Adrenal gland (tissue), 19 donors: ENCODE data around the gene SRSF10. TPM values are rescaled to one million over a fixed set of nuclear protein-coding genes. Genes with fewer than 3 reads are reported as not detected.

ENCODE experiments used
- DNase-seq, 7 donors: peaks; one replicate each; pipeline ENCODE4 v3.0.0-alpha.2; 2019 to 2020
- H3K27ac ChIP-seq, 5 donors: fragments of 200-600 bp; sonication (generic) in 4 of 5; 1 replicate in 3 of 5; 2 replicates in 2 of 5; pipeline versions ENCODE4 v1.5.1 to v1.8.0; 2016 to 2020; ENCODE audit warnings: mild to moderate bottlenecking in 1 of 5
- H3K27me3 ChIP-seq: fragments of 200-600 bp; 2 replicates; pipeline ENCODE4 v1.8.0; 2021
- H3K36me3 ChIP-seq, 2 donors: fragments of 200-600 bp; replicated peaks in 1 of 2; 1 replicate in 1 of 2; 2 replicates in 1 of 2; pipeline versions ENCODE4 v1.5.1 to v1.8.0; 2018 to 2022
- H3K4me1 ChIP-seq, 2 donors: fragments of 200-600 bp; replicated peaks in 1 of 2; 1 replicate in 1 of 2; 2 replicates in 1 of 2; pipeline versions ENCODE4 v1.5.1 to v1.8.0; 2018 to 2021
- H3K4me3 ChIP-seq, 4 donors: fragments of 200-600 bp; sonication (generic) in 3 of 4; one replicate each; pipeline ENCODE4 v1.5.1; 2016 to 2018
- H3K9me3 ChIP-seq, 3 donors: fragments of 200-600 bp; sonication (generic) in 1 of 3; replicated peaks in 1 of 3; 1 replicate in 2 of 3; 2 replicates in 1 of 3; pipeline versions ENCODE4 v1.5.1 to v1.8.0; 2016 to 2021
- POLR2A ChIP-seq, 2 donors: fragments of 450-650 bp; IDR thresholded peaks; one replicate each; pipeline ENCODE4 v1.6.1; 2017; ENCODE audit warnings: antibody characterized with exemption in 2 of 2, mild to moderate bottlenecking in 2 of 2, moderate library complexity in 1 of 2
- WGBS, 4 donors: extraction: QIAGEN DNeasy Blood & Tissue Kit in 2 of 4; methylation state at CpG; one replicate each; pipeline versions ENCODE4 v1.1.5 to v1.1.7; 2013 to 2017; 5-methylcytosine and 5-hydroxymethylcytosine counted together
- intact Hi-C, 2 donors: fragments of 100-400 bp; cut with DNase I; formaldehyde crosslinking; loops; one replicate each; pipeline versions ENCODE4 v1.14.1 to v1.15.0; 2022 to 2023
- long read RNA-seq, 10 donors: library from polyadenylated mRNA in 3 of 10; unstranded in 2 of 10; stranded (forward) in 1 of 10; transcript quantifications; one replicate each; pipeline ENCODE4 v2.0.0 and lab custom pipeline, GENCODE V29; 2021 to 2026
- polyA plus RNA-seq, 3 donors: library from polyadenylated mRNA; stranded (reverse); fragments of 200-250 nt in 2 of 3; fragments of 350-450 nt in 1 of 3; fragmentation: Illumina TruSeq in 1 of 3; extraction: RNeasy Lipid Tissue Mini Kit (QIAGEN cat#74804) in 1 of 3; gene quantifications; one replicate each; pipeline ENCODE4 v1.2.3, GENCODE V29; 2013 to 2014
- total RNA-seq, 9 donors: library from RNA; depleted of rRNA in 4 of 9; stranded (reverse); fragments of >200 nt in 4 of 9; fragments of 120-200 nt in 1 of 9; fragmentation: NEBNext Ultra II Directional in 1 of 9; extraction: Animal tissue kit (Norgen Biotek cat#: 25700) in 1 of 9; gene quantifications; one replicate each; pipeline versions ENCODE4 v1.1.0 to v1.2.4, GENCODE V29; 2013 to 2023
- TF ChIP-seq, protein P1 (sequence below), 6 experiments: fragments of 450-650 bp in 4 of 6; fragments of 200-600 bp in 2 of 6; sonication (generic) in 1 of 6; IDR thresholded peaks; 1 replicate in 5 of 6; 2 replicates in 1 of 6; pipeline versions ENCODE4 v1.5.1 to v1.8.0; 2016 to 2021; ENCODE audit warnings: antibody characterized with exemption in 6 of 6, mild to moderate bottlenecking in 2 of 6, moderate library complexity in 1 of 6
- donor health status: healthy with polysubstance abuse.
- donor health status: Bipolar disorder and iron deficiency.
- donor health status: DM: yes; HTN: yes; CAD: no.
- donor health status: DM: no; HTN: no; CAD: no.
- donor health status: DM: no; HTN: no; CAD: no.
- donor health status: DM: yes; HTN: yes; CAD: no.

Gene SRSF10
- total RNA-seq (100 to 1,000 TPM in 7 of 9 donors, 10 to 100 TPM in 2; 65.8 to 185 (median 107) TPM), polyA plus RNA-seq (100 to 1,000 TPM in 1 of 3 donors, 10 to 100 TPM in 2; 90.0 to 190 (median 99.0) TPM)
- long read RNA-seq, donor 1, transcript SRSF10-212 (3 exons, 790 nt) = major isoform, 8 of 71 reads
- long read RNA-seq, donor 1, partial matches to known transcripts = 36 of 71 reads
- long read RNA-seq, donor 1, other reads (novel, unspliced or antisense) = 25 of 71 reads
- long read RNA-seq, donor 2, transcript SRSF10-212 (3 exons, 790 nt) = major isoform, 8 of 32 reads
- long read RNA-seq, donor 2, partial matches to known transcripts = 8 of 32 reads
- long read RNA-seq, donor 2, other reads (novel, unspliced or antisense) = 13 of 32 reads
- long read RNA-seq, donor 3, partial matches to known transcripts = 0 of 42 reads
- long read RNA-seq, donor 3, other reads (novel, unspliced or antisense) = 40 of 42 reads
- long read RNA-seq, donor 4, transcript SRSF10-212 (3 exons, 790 nt) = major isoform, 16 of 28 reads
- long read RNA-seq, donor 4, partial matches to known transcripts = 2 of 28 reads
- long read RNA-seq, donor 4, other reads (novel, unspliced or antisense) = 8 of 28 reads
- long read RNA-seq, donor 5, partial matches to known transcripts = 3 of 28 reads
- long read RNA-seq, donor 5, other reads (novel, unspliced or antisense) = 20 of 28 reads
- long read RNA-seq, donor 6, transcript SRSF10-212 (3 exons, 790 nt) = major isoform, 8 of 12 reads
- long read RNA-seq, donor 6, partial matches to known transcripts = 3 of 12 reads
- long read RNA-seq, donor 6, other reads (novel, unspliced or antisense) = 1 of 12 reads
- long read RNA-seq, donor 7, transcript SRSF10-212 (3 exons, 790 nt) = major isoform, 7 of 22 reads
- long read RNA-seq, donor 7, partial matches to known transcripts = 5 of 22 reads
- long read RNA-seq, donor 7, other reads (novel, unspliced or antisense) = 8 of 22 reads
- long read RNA-seq, donor 8, transcript SRSF10-212 (3 exons, 790 nt) = major isoform, 5 of 52 reads
- long read RNA-seq, donor 8, partial matches to known transcripts = 0 of 52 reads
- long read RNA-seq, donor 8, other reads (novel, unspliced or antisense) = 45 of 52 reads
- long read RNA-seq, donor 9, partial matches to known transcripts = 0 of 27 reads
- long read RNA-seq, donor 9, other reads (novel, unspliced or antisense) = 18 of 27 reads
- long read RNA-seq, donor 10, partial matches to known transcripts = 10 of 17 reads
- long read RNA-seq, donor 10, other reads (novel, unspliced or antisense) = 5 of 17 reads

DNA sequence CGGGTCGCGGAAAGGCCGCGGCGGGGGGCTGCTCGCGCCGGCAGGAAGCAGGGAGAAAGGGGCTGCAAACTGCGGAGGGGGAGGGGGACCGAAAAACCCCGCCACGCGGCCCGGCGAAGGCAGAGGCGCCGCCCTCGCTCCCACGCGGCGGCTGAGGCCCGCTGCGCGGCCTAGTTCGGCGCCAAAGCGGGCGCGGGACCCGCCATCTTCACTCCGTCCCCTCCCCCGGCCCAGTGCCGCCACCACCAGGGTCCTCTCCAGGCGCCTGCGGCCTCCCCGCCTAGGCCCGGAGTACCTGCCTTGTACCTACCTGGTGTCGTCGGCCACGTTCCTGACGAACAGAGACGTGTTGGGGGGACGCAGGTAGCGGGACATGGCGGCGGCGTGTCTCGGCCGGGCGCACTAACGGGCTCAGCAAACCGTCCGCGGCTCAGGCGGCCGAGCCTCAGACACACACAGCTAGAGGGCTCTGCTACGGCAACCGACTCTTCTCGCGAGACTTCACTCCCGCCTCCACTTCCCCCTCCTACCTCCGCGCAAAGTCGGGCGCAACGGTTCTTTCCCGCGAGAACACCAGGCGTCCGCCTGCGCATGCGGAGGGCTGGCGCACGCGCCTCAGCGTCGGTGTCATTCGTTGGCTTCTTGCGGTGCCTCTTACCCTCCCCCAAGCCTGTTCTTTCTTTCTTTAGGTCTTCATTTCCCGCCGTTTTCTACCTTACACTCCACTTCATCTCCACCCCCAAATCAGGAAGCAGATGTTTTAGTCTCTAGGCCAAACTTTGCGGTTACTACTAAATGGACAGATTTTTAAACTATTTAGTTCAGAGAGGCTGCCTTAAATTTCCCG, at the start of gene SRSF10:
Gene SRSF10, minus strand, starts transcription at position 447 of the 847 bp plus-strand sequence. Its CDS starts 72 bp downstream, at position 375.
- H3K27me3 ChIP-seq = no peaks in the 10 kb centered on the region
- intact Hi-C loops = no loop called here
- H3K9me3 ChIP-seq = no peaks in the 10 kb centered on the region
- TF ChIP-seq POLR2A (IDR thresholded peaks at IDR 0.05) = peak; percentile 99
- TF ChIP-seq, protein P1, sequence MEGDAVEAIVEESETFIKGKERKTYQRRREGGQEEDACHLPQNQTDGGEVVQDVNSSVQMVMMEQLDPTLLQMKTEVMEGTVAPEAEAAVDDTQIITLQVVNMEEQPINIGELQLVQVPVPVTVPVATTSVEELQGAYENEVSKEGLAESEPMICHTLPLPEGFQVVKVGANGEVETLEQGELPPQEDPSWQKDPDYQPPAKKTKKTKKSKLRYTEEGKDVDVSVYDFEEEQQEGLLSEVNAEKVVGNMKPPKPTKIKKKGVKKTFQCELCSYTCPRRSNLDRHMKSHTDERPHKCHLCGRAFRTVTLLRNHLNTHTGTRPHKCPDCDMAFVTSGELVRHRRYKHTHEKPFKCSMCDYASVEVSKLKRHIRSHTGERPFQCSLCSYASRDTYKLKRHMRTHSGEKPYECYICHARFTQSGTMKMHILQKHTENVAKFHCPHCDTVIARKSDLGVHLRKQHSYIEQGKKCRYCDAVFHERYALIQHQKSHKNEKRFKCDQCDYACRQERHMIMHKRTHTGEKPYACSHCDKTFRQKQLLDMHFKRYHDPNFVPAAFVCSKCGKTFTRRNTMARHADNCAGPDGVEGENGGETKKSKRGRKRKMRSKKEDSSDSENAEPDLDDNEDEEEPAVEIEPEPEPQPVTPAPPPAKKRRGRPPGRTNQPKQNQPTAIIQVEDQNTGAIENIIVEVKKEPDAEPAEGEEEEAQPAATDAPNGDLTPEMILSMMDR (IDR thresholded peaks at IDR 0.05) = peak in 4 of 6 experiments; percentile 7 to 34 (median 29)
- H3K27ac ChIP-seq = peak within 1 kb of the TSS; percentile 91 to 99 (median 98)
- peak within 1 kb of the TSS; percentile 43 to 98 (median 82) for H3K4me3 ChIP-seq
- no peaks in the 10 kb centered on the region for H3K36me3 ChIP-seq
- 0 to 1% (median 1%) methylated on average over 31 to 84 of the region's 84 CpGs for WGBS, 4 donors
- peaks cover 38 to 50% of the 10 kb centered on the region in 2 donors for H3K4me1 ChIP-seq
- DNase-seq = peak; percentile 98 to 99 (median 99)

GRCh38 chr1:24027838-24028468, 47.8 kb upstream of the SRSF10 start:
- no peaks in the 10 kb centered on the region for H3K36me3 ChIP-seq
- WGBS, 4 donors = 75 to 82% (median 78%) methylated on average over 4 of the region's 4 CpGs
- H3K27ac ChIP-seq = no peak overlapping the region
- intact Hi-C loops = loop anchor here in 1 of 2 donors (10.0 kb wide), 1 partner anchor 73 kb away; the partner anchor contains the start of gene PNRC2
- H3K4me3 ChIP-seq = no peak overlapping the region
- no peak for TF ChIP-seq POLR2A (IDR thresholded peaks at IDR 0.05)
- TF ChIP-seq, protein P1 (IDR thresholded peaks at IDR 0.05) = peak; percentile 16 to 73 (median 64)
- no peaks in the 10 kb centered on the region for H3K9me3 ChIP-seq
- no peak for DNase-seq
- H3K4me1 ChIP-seq = peaks cover 0 to under 1% of the 10 kb centered on the region in 2 donors
- H3K27me3 ChIP-seq = no peaks in the 10 kb centered on the region

- Histone ChIP-seq H3K27me3 (no peaks in the 10 kb centered on the region), H3K36me3 (no peaks in the 10 kb centered on the region), H3K4me3 (no peak overlapping the region), H3K4me1 (peaks cover 18 to 38% of the 10 kb centered on the region in 2 donors), H3K27ac (peak overlapping the region in 2 of 5 donors; percentile 4 to 13), H3K9me3 (no peaks in the 10 kb centered on the region)
- peak in 4 of 7 donors; percentile 35 to 56 (median 38) for DNase-seq
- TF ChIP-seq, protein P1 (IDR thresholded peaks at IDR 0.05) = no peak
- TF ChIP-seq POLR2A (IDR thresholded peaks at IDR 0.05) = no peak
- WGBS, 4 donors = 73 to 87% (median 86%) methylated on average over 3 to 4 of the region's 4 CpGs
- intact Hi-C loops = loop anchor here (5.0 to 10.0 kb wide), 2 partner anchors 50 to 68 kb away; partner anchors contain the start of gene PNRC2 (in 1 of the 2)
These were observed 42.6 kb upstream of the SRSF10 start for GRCh38 chr1:24022581-24023361.
